ENCODE data around the gene XPR1.
"Not testable (repeated sequence)": the region's sequence is repeated elsewhere in the genome, so short reads cannot be mapped to it uniquely, and the experiment has no call there.

XPR1 gene

GRCh38 chr1:180680558-180681144, 48.8 kb downstream of the XPR1 start:
- no peak overlapping the region for H3K4me3 ChIP-seq (replicated peaks; ENCODE audit: low read depth, low read length)
- no peak for TF ChIP-seq CTCF (IDR thresholded peaks at IDR 0.05; ENCODE audit: low read length, missing control alignments)
- DNase-seq (ENCODE audit: low read depth) = peak; percentile 38

- DNase-seq (ENCODE audit: low read depth); H3K4me3 ChIP-seq (replicated peaks; ENCODE audit: low read depth, low read length): not testable (repeated sequence)
Observed at GRCh38 chr1:180683117-180683516, 51.3 kb downstream of the XPR1 start.

- TF ChIP-seq CTCF (IDR thresholded peaks at IDR 0.05; ENCODE audit: low read length, missing control alignments) = no peak
- DNase-seq (ENCODE audit: low read depth) = no peak
- H3K4me3 ChIP-seq (replicated peaks; ENCODE audit: low read depth, low read length) = no peak overlapping the region
Observed at GRCh38 chr1:180691322-180691913, 59.6 kb downstream of the XPR1 start.

- DNase-seq (ENCODE audit: low read depth) = no peak
- no peak overlapping the region for H3K4me3 ChIP-seq (replicated peaks; ENCODE audit: low read depth, low read length)
- TF ChIP-seq CTCF (IDR thresholded peaks at IDR 0.05; ENCODE audit: low read length, missing control alignments) = no peak
Observed at GRCh38 chr1:180693564-180694244, 61.9 kb downstream of the XPR1 start.

- H3K4me3 ChIP-seq (replicated peaks; ENCODE audit: low read depth, low read length) = no peak overlapping the region
- TF ChIP-seq CTCF (IDR thresholded peaks at IDR 0.05; ENCODE audit: low read length, missing control alignments) = no peak
- no peak for DNase-seq (ENCODE audit: low read depth)
Observed at GRCh38 chr1:180695282-180695681, 63.5 kb downstream of the XPR1 start.

GRCh38 chr1:180696361-180696760, 64.5 kb downstream of the XPR1 start:
- TF ChIP-seq CTCF (IDR thresholded peaks at IDR 0.05; ENCODE audit: low read length, missing control alignments) = no peak
- H3K4me3 ChIP-seq (replicated peaks; ENCODE audit: low read depth, low read length) = no peak overlapping the region
- DNase-seq (ENCODE audit: low read depth) = no peak

GRCh38 chr1:180698580-180698979, 66.8 kb downstream of the XPR1 start:
- H3K4me3 ChIP-seq (replicated peaks; ENCODE audit: low read depth, low read length) = no peak overlapping the region
- DNase-seq (ENCODE audit: low read depth) = no peak
- no peak for TF ChIP-seq CTCF (IDR thresholded peaks at IDR 0.05; ENCODE audit: low read length, missing control alignments)

GRCh38 chr1:180702376-180702775, 70.6 kb downstream of the XPR1 start:
- not testable (repeated sequence) for H3K4me3 ChIP-seq (replicated peaks; ENCODE audit: low read depth, low read length); DNase-seq (ENCODE audit: low read depth)

- DNase-seq (ENCODE audit: low read depth); H3K4me3 ChIP-seq (replicated peaks; ENCODE audit: low read depth, low read length): not testable (repeated sequence)
Observed at GRCh38 chr1:180710746-180711145, 78.9 kb downstream of the XPR1 start.

- DNase-seq (ENCODE audit: low read depth); H3K4me3 ChIP-seq (replicated peaks; ENCODE audit: low read depth, low read length): not testable (repeated sequence)
Observed at GRCh38 chr1:180711260-180711659, 79.4 kb downstream of the XPR1 start.

Data from fibroblast of pulmonary artery (primary cell).